Astrocyte of the cerebellum (primary cell): ENCODE measurements around the gene CCN5.

Experiments
- DNase-seq: peaks from one replicate; pipeline ENCODE4 v3.0.0-alpha.2; 2011; ENCODE audit warnings: low read depth
- H3K4me3 ChIP-seq: 2 replicates; pipeline ENCODE4 v1.5.1; 2011; ENCODE audit warnings: mild to moderate bottlenecking, low read depth, low read length, moderate library complexity
- CTCF ChIP-seq: IDR thresholded peaks from 2 replicates; pipeline ENCODE4 v1.5.1; 2012; ENCODE audit warnings: low read length, low read depth, moderate library complexity, mild to moderate bottlenecking; ENCODE audit errors: missing control alignments
- in situ Hi-C: cut with HindIII; loops from 2 replicates; pipeline ENCODE4 v1.10.0; 2017; ENCODE audit warnings: low sequenced_read_pairs

Gene CCN5

GRCh38 chr20:44771172-44771535 is 56.0 kb downstream of the CCN5 start:
- no peak for TF ChIP-seq CTCF
- no peak for DNase-seq
- in situ Hi-C loops: no loop called here
- no peak overlapping the region for H3K4me3 ChIP-seq

DNA sequence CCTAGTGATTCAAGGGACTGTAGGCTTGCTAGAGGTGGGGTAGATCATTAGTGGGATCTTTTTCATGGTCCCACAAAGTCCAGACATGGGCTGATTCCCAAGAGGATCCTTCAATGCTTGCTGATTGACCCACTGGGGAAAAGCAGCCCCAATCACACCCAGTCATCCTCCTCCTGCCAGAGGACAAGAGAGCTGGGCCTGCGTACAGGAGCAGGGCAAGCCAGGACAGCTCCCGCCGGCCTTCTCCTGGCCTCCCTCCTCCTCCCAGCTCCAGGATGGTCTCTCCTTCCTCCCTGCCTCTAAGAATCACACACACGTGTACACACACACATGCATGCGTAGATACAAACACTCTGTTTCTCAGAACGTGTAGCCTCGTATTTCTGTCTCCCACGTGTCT is 57.5 kb downstream of the CCN5 start:
- no peak for TF ChIP-seq CTCF
- DNase-seq: no peak
- no peak overlapping the region for H3K4me3 ChIP-seq
- in situ Hi-C loops: no loop called here

DNA sequence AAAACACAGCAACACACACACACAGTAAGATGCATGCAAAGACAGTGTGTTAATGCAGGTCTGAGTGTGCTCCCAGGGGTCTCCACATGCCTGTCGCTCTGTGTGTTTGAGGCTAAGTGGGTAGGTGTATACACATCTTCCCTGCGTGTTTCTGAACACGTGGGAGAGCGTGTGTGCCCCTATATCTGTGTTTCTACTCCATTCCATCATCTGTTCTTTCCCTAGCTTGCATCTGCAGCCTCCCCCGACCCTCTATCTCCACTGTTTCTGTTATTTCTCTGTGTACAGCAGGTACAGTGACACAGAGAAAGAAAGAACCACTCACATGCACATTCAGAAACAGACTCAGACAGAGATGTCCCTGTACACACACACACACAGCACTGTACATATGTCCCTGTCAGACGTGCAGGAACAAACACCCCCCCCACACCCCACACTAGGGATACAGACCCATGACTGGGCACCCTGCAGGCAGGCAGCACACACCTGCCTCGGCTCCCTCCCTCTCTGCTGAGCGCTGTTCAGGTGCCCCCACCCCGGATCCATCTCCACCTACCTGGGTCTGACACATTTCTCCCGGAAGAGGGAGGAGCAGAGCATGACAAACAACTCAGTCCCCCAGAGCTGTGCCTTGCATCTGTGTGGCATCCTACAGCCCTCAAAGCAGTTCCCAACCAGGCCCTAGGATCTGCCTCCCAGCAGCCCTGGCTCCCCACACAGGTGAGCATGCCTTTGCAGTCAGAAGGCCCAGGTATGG is 58.1 kb downstream of the CCN5 start:
- H3K4me3 ChIP-seq: no peak overlapping the region
- in situ Hi-C loops: no loop called here
- no peak for TF ChIP-seq CTCF
- DNase-seq: no peak

DNA sequence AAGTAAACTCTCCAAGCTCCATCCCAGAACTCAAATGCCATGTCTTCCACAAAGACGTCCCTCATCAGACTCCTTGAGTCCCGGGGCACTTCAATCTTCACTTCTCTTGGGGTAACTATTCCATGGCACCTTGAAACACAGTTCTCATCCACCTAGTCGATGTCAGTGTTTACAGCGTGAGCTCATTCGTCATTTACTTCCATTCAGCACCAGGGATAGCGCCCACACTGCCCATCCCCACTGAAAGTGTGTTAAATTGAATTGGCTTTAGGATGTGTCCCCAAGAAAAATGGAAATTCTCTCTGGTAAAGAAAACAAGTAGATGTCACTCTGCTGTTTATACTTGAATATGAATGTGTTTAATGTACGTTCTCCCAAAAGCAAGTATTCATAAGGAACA is 61.8 kb downstream of the CCN5 start:
- in situ Hi-C loops: no loop called here
- H3K4me3 ChIP-seq: no peak overlapping the region
- DNase-seq: peak; percentile 5
- no peak for TF ChIP-seq CTCF
